ENCODE data around the gene TRMT10A. TPM values are rescaled to one million over a fixed set of nuclear protein-coding genes. Genes with fewer than 3 reads are reported as not detected.

TRMT10A gene
- total RNA-seq, 1 donor from 2014 or later, result 4.9 TPM

DNA sequence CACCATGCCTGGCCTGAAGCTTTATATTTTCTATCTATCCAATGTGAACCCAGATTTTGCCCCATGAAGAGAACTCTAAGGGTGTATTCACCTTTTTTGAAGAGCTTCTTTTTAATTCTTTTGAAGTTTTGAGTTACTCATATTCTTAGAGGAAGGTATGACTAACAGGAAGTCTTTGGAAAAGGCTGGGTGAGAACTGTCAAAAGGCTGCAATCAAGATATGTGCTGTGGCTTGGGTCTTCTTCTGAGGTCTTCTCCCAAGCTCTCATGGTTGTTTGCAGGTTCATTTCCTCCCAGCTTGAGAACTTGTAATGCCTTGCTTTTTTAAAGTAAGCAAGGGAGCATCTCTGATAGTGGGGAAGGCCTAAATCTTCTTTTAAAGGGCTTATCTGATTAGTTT is 56.1 kb downstream of the TRMT10A start:
- intact Hi-C loops (cut with micrococcal nuclease), result no loop called here
- H3K27me3 Mint-ChIP-seq, result peaks cover 11% of the 10 kb centered on the region
- no peak for DNase-seq
- H3K4me1 Mint-ChIP-seq, result no peaks in the 10 kb centered on the region
- CTCF ChIA-PET, result no interaction called here
- H3K36me3 Mint-ChIP-seq (ENCODE audit: low read depth), result no peaks in the 10 kb centered on the region
- H3K4me3 Mint-ChIP-seq, result no peak overlapping the region
- H3K9me3 Mint-ChIP-seq, result no peaks in the 10 kb centered on the region
- POLR2A ChIA-PET, result no interaction called here
- TF ChIP-seq, protein P1, sequence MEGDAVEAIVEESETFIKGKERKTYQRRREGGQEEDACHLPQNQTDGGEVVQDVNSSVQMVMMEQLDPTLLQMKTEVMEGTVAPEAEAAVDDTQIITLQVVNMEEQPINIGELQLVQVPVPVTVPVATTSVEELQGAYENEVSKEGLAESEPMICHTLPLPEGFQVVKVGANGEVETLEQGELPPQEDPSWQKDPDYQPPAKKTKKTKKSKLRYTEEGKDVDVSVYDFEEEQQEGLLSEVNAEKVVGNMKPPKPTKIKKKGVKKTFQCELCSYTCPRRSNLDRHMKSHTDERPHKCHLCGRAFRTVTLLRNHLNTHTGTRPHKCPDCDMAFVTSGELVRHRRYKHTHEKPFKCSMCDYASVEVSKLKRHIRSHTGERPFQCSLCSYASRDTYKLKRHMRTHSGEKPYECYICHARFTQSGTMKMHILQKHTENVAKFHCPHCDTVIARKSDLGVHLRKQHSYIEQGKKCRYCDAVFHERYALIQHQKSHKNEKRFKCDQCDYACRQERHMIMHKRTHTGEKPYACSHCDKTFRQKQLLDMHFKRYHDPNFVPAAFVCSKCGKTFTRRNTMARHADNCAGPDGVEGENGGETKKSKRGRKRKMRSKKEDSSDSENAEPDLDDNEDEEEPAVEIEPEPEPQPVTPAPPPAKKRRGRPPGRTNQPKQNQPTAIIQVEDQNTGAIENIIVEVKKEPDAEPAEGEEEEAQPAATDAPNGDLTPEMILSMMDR (IDR thresholded peaks at IDR 0.05), result no peak
- no peak overlapping the region for H3K27ac Mint-ChIP-seq
- no peak for ATAC-seq (ENCODE audit: low read depth)

DNA sequence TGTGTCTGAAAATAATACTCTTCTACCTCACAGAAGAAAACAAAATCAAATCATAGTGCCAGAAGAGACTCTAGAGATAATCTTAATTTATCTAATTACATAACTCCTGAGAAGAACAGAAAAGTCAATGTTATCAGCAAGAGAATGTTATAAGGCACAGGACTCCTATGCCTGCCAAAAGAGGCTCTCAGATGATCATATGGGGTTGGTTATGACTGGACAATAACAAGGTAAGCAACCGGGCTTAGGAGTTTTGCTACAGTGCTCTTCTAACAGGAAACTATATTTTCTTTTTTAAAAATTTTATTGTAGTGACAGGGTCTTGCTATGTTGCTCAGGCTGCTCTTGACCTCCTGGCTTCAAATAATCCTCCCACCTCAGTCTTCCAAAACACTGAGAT is 56.5 kb downstream of the TRMT10A start:
- no peak for ATAC-seq (ENCODE audit: low read depth)
- H3K4me1 Mint-ChIP-seq, result no peaks in the 10 kb centered on the region
- H3K4me3 Mint-ChIP-seq, result no peak overlapping the region
- CTCF ChIA-PET, result no interaction called here
- no peak for DNase-seq
- peaks cover 11% of the 10 kb centered on the region for H3K27me3 Mint-ChIP-seq
- TF ChIP-seq, protein P1 (IDR thresholded peaks at IDR 0.05), result no peak
- intact Hi-C loops (cut with micrococcal nuclease), result no loop called here
- no peaks in the 10 kb centered on the region for H3K9me3 Mint-ChIP-seq
- POLR2A ChIA-PET, result no interaction called here
- no peak overlapping the region for H3K27ac Mint-ChIP-seq
- no peaks in the 10 kb centered on the region for H3K36me3 Mint-ChIP-seq (ENCODE audit: low read depth)

DNA sequence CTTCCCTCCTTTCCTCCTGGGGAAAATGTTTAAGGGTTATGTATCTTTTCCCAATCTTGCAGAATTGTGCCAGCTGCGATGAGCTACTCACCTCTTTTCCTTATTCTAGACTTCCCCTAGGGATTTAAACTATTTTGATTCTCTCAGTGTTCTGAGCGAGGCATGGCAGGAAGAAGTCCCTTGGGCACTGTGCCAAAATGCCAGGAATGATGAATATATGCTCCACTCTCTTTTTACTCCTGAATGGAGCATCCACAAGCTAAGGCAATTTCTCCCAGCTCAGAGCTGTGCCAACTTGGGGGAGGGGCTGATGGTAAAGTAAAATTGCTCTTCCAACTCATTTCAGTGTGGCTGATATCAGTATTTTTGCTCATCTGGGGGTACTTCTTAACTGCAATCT is 57.1 kb downstream of the TRMT10A start:
- CTCF ChIA-PET, result no interaction called here
- Mint-ChIP-seq H3K27me3 (peaks cover 11% of the 10 kb centered on the region), H3K4me1 (no peaks in the 10 kb centered on the region), H3K36me3 (ENCODE audit: low read depth) (no peaks in the 10 kb centered on the region), H3K9me3 (no peaks in the 10 kb centered on the region), H3K4me3 (no peak overlapping the region), H3K27ac (no peak overlapping the region)
- no peak for DNase-seq
- intact Hi-C loops (cut with micrococcal nuclease), result no loop called here
- POLR2A ChIA-PET, result no interaction called here
- TF ChIP-seq, protein P1 (IDR thresholded peaks at IDR 0.05), result no peak
- ATAC-seq (ENCODE audit: low read depth), result no peak

DNA sequence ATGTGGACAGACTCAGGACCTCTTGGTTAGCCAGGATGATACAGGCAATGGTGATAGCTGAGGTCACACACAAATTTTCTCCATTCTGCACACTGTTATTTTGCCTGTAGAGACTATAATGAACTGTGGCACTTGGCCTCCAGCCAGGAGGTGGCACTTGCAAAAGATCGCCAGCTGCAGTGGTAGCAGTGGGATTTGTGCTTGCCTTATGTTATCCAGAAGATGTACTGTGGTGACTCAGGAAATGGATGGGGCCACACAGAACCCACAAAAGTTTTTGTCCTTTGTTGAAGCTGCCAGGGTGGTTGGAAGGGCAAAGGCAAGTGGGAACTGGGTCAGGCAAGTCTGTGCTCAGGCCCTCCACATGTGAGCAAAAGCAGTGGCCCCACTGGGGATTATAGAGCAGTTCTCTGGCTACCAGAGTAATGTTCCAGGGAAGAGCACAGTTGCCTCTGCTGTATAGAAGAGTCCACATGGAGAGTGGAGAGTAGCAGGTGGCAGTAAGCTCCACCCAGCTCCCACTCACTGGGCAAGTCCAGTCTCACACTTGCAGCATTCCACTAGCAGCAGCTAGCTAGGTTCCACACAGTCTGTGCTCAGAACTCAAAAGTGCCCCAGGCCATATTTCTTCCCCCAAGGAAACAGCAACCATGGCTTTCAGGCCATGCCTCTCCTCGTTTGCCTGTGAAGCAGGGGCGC is 58.9 kb downstream of the TRMT10A start:
- Mint-ChIP-seq H3K9me3 (no peaks in the 10 kb centered on the region), H3K27ac (no peak overlapping the region), H3K4me3 (no peak overlapping the region), H3K4me1 (no peaks in the 10 kb centered on the region), H3K36me3 (ENCODE audit: low read depth) (no peaks in the 10 kb centered on the region), H3K27me3 (peaks cover 6% of the 10 kb centered on the region)
- ChIA-PET POLR2A (no interaction called here), CTCF (no interaction called here)
- DNase-seq (no peak), ATAC-seq (ENCODE audit: low read depth) (no peak)
- intact Hi-C loops (cut with micrococcal nuclease), result no loop called here
- TF ChIP-seq, protein P1 (IDR thresholded peaks at IDR 0.05), result no peak

Other genes starting within 250 kb of the TRMT10A start
- gene ADH1B, start 242.6 kb downstream of the TRMT10A start, total RNA-seq, result not detected in 2 replicates
- not detected in 2 replicates for gene ADH1C, start 211.3 kb downstream of the TRMT10A start, total RNA-seq
- gene ADH7, start 128.7 kb downstream of the TRMT10A start, total RNA-seq, result not detected in 2 replicates
- not detected in 2 replicates for gene C4orf17, start 53.0 kb downstream of the TRMT10A start, total RNA-seq
- 0.27 TPM in 1 of 2 replicates, not detected in the other for gene MTTP, start 10.8 kb upstream of the TRMT10A start, total RNA-seq
- not detected in 2 replicates for gene C4orf54, start 93.8 kb upstream of the TRMT10A start, total RNA-seq